Measurements from ENCODE around the gene GRWD1. TPM values are rescaled to one million over a fixed set of nuclear protein-coding genes. Genes with fewer than 3 reads are reported as not detected.

Gene GRWD1
- total RNA-seq, 4 donors from 2014 or later, result 33.0 to 43.9 (median 34.6) TPM

DNA sequence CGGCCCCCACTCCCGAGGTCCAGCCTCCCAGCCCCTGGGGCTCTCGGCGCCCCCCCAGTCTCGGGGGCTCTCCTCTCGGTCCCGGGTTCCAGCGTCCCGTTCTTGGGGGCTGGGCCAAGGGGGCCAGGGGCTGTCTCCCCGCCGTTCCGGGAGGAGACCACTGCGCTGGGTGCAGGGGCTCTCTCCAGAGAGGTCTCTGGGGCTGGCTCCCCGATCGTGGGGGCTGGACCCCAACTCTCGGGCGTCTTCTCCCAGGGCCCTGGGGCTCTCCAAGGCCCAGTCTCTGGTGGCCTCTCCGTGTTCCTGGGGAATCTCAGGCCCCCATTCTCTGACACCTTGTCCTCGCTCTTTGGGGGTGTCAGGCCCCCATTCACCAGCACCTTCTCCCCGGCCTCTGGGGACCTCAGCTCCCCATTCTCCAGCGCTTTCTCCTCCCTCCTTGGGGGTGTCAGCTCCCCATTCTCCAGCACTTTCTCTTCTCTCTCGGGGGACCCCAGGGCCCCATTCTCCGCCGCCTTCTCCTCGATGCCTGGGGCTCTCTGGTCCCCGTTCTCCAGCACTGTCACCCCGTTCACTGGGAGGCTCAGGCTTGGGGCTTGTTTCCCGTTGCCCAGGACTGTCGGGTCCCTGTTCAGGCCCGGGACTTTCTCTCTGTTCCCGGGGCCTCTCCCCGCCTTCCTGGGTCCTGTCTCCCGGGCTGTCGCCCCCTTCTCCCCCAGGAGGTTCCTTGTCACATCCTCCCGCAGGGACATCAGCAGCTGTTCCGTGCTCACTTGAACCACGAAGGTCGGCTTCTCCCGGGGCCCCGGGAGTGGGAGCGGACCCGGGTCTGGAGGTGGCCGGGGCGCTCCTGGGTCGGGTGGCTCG is 52.2 kb downstream of the GRWD1 start:
- no peak for DNase-seq
- TF ChIP-seq POLR2A (IDR thresholded peaks at IDR 0.05), result no peak
- TF ChIP-seq CTCF (IDR thresholded peaks at IDR 0.05), result no peak
- 54 to 79% methylated on average over 10 to 20 of the region's 46 CpGs for WGBS, 2 donors
- intact Hi-C loops (cut with DNase I), result no loop called here
- H3K9me3 ChIP-seq, result no peaks in the 10 kb centered on the region
- peak overlapping the region in 2 of 4 donors; percentile 16 to 17 for H3K4me3 ChIP-seq
- no peak overlapping the region for H3K27ac ChIP-seq
- H3K27me3 ChIP-seq, result peaks cover 0 to 52% (median 0%) of the 10 kb centered on the region in 4 donors
- no peaks in the 10 kb centered on the region for H3K36me3 ChIP-seq
- H3K4me1 ChIP-seq, result peaks cover 7 to 86% (median 23%) of the 10 kb centered on the region in 3 donors

- Histone ChIP-seq H3K4me3 (peak overlapping the region in 2 of 4 donors; percentile 16 to 17), H3K9me3 (no peaks in the 10 kb centered on the region), H3K36me3 (no peaks in the 10 kb centered on the region), H3K27ac (no peak overlapping the region), H3K4me1 (peaks cover 7 to 84% (median 23%) of the 10 kb centered on the region in 3 donors), H3K27me3 (peaks cover 0 to 52% (median 0%) of the 10 kb centered on the region in 4 donors)
- DNase-seq, result no peak
- no CpG with 5 or more reads among the region's 59 CpGs for WGBS, 2 donors
- TF ChIP-seq CTCF (IDR thresholded peaks at IDR 0.05), result no peak
- TF ChIP-seq POLR2A (IDR thresholded peaks at IDR 0.05), result no peak
- intact Hi-C loops (cut with DNase I), result no loop called here
Observed at GRCh38 chr19:48498595-48499311, 53.0 kb downstream of the GRWD1 start.

DNA sequence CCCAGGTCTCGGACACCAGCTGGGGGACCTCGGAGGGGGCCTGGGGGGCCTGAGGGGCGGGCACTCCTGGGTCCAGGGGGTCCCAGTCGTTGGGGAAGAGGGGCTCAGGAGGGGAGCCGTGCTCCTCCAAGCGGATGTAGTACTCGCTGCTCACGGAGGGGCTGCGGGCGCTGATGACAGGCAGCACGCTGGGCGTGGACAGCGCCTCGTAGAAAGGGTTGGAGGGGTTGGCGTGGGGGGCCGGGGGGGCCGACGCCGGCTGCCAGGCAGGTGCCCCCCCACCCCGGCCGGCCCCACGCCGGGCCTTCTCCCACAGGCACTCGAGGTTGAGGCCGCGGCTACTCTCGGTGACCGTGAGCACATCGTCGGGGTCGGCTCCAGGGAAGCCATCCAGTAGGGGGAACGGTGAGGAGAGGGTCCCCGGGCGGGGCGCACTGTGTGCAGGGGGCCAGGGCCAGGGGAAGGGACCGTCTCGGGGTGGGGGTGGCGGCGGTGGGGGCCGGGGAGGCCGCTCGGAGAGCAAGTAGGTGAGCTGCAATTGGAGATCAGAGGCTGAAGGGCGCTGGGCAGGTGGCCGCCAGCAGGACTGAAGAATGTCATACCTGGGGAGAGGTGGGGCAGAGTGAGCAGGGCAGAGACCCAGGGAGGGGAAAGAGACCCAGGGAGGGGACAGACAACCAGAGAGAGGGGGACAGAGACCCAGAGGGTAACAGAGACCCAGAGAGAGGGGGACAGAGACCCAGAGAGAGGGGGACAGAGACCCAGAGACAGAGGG is 53.7 kb downstream of the GRWD1 start:
- WGBS, 2 donors, result 79 to 100% methylated on average over 2 of the region's 44 CpGs
- Histone ChIP-seq H3K4me3 (peak overlapping the region in 1 of 4 donors; percentile 16), H3K27me3 (peaks cover 0 to 52% (median 0%) of the 10 kb centered on the region in 4 donors), H3K27ac (no peak overlapping the region), H3K4me1 (peaks cover 3 to 77% (median 17%) of the 10 kb centered on the region in 3 donors), H3K9me3 (no peaks in the 10 kb centered on the region), H3K36me3 (no peaks in the 10 kb centered on the region)
- intact Hi-C loops (cut with DNase I), result no loop called here
- TF ChIP-seq POLR2A (IDR thresholded peaks at IDR 0.05), result no peak
- no peak for TF ChIP-seq CTCF (IDR thresholded peaks at IDR 0.05)
- DNase-seq, result no peak

DNA sequence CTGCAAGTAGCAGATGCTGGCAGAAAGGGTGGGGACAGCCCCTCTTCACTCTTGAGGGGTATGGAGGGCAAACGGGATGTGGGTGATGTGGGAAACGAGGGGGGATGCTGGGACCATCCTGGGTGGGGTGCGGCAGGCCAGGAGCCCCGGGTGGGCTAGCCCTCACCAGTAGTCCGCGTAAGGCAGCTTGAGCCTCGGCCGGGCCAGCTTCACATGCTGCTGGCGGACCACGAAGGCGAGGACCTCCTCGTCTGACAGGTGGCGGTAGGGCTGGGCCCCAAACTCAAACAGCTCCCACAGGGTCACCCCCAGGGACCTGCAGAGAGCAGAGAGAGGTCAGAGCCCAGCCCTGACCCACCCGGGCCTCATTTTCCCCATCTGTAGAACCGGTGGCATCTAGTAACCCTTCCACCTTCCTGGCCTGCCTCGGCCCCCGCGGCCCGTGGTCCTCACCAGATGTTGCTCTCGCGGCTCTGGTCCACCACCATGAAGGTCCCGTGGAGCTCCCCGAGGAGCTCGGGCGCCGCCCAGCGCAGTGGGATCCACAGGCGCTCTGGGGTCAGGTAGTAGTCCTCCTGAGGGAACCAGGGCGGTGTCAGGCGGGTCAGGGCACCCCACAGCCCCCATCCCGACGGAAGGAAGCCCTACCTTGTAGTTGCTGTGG is 55.2 kb downstream of the GRWD1 start:
- TF ChIP-seq CTCF (IDR thresholded peaks at IDR 0.05), result no peak
- H3K27ac ChIP-seq, result peak overlapping the region; percentile 57 to 85 (median 78)

More for the DNA sequence above, 55.2 kb downstream of the GRWD1 start:
- Histone ChIP-seq H3K9me3 (no peaks in the 10 kb centered on the region), H3K4me1 (peaks cover 0 to 62% (median 17%) of the 10 kb centered on the region in 3 donors), H3K36me3 (no peaks in the 10 kb centered on the region), H3K27me3 (peaks cover 0 to 52% (median 0%) of the 10 kb centered on the region in 4 donors), H3K4me3 (peak overlapping the region; percentile 30 to 59 (median 49))
- DNase-seq, result no peak
- intact Hi-C loops (cut with DNase I), result no loop called here
- WGBS, 2 donors, result 18 to 44% methylated on average over 3 to 20 of the region's 32 CpGs
